ENCODE results near the gene DENND1A. TPM values are rescaled to one million over a fixed set of nuclear protein-coding genes. Genes with fewer than 3 reads are reported as not detected.

The DENND1A gene
- total RNA-seq, 6 experiments from 2014 or later = 13.9 to 22.6 (median 16.3) TPM

GRCh38 chr9:123414936-123415930, 514.7 kb downstream of the DENND1A start:
- DNase-seq (peak in 1 of 3 donors; percentile 47), ATAC-seq (no peak)
- intact Hi-C loops (cut with DNase I) = no loop called here
- no peaks in the 10 kb centered on the region for H3K4me1 ChIP-seq
- 88% methylated on average over 16 of the region's 23 CpGs for WGBS (ENCODE audit: insufficient coverage, low coverage, low lambda C conversion rate, missing lambda C conversion rate)
- no peaks in the 10 kb centered on the region for H3K27me3 ChIP-seq
- TF ChIP-seq POLR2A (IDR thresholded peaks at IDR 0.05) (no peak), CTCF (IDR thresholded peaks at IDR 0.05) (no peak)
- no peak overlapping the region for H3K27ac ChIP-seq
- no peaks in the 10 kb centered on the region for H3K9me3 ChIP-seq
- H3K36me3 ChIP-seq = no peaks in the 10 kb centered on the region
- no peak overlapping the region for H3K4me3 ChIP-seq

- Histone ChIP-seq H3K9me3 (no peaks in the 10 kb centered on the region), H3K27me3 (no peaks in the 10 kb centered on the region), H3K4me1 (no peaks in the 10 kb centered on the region), H3K27ac (no peak overlapping the region), H3K4me3 (no peak overlapping the region), H3K36me3 (no peaks in the 10 kb centered on the region)
- no peak for ATAC-seq
- TF ChIP-seq POLR2A (IDR thresholded peaks at IDR 0.05) = no peak
- no peak for TF ChIP-seq CTCF (IDR thresholded peaks at IDR 0.05)
- peak in 1 of 3 donors; percentile 7 for DNase-seq
- WGBS (ENCODE audit: insufficient coverage, low coverage, low lambda C conversion rate, missing lambda C conversion rate) = 92% methylated on average over 6 of the region's 7 CpGs
- intact Hi-C loops (cut with DNase I) = no loop called here
Observed at GRCh38 chr9:123414204-123414603, 515.7 kb downstream of the DENND1A start.

GRCh38 chr9:123412171-123412820, 517.6 kb downstream of the DENND1A start:
- WGBS (ENCODE audit: insufficient coverage, low coverage, low lambda C conversion rate, missing lambda C conversion rate) = 93% methylated on average over 3 of the region's 18 CpGs
- Histone ChIP-seq H3K27me3 (no peaks in the 10 kb centered on the region), H3K27ac (no peak overlapping the region), H3K9me3 (no peaks in the 10 kb centered on the region), H3K36me3 (no peaks in the 10 kb centered on the region), H3K4me1 (no peaks in the 10 kb centered on the region), H3K4me3 (no peak overlapping the region)
- DNase-seq = peak in 1 of 3 donors; percentile 33
- intact Hi-C loops (cut with DNase I) = no loop called here
- TF ChIP-seq CTCF (IDR thresholded peaks at IDR 0.05) = no peak
- TF ChIP-seq POLR2A (IDR thresholded peaks at IDR 0.05) = no peak
- no peak for ATAC-seq

GRCh38 chr9:123411636-123412035, 518.3 kb downstream of the DENND1A start:
- ATAC-seq (no peak), DNase-seq (peak in 1 of 3 donors; percentile 20)
- WGBS (ENCODE audit: insufficient coverage, low coverage, low lambda C conversion rate, missing lambda C conversion rate) = 100% methylated on average over 1 of the region's 11 CpGs
- Histone ChIP-seq H3K4me1 (no peaks in the 10 kb centered on the region), H3K27ac (no peak overlapping the region), H3K9me3 (no peaks in the 10 kb centered on the region), H3K27me3 (no peaks in the 10 kb centered on the region), H3K36me3 (no peaks in the 10 kb centered on the region), H3K4me3 (no peak overlapping the region)
- TF ChIP-seq POLR2A (IDR thresholded peaks at IDR 0.05) (no peak), CTCF (IDR thresholded peaks at IDR 0.05) (no peak)
- intact Hi-C loops (cut with DNase I) = no loop called here

All from right lobe of liver (tissue), 6 donors.